Gastroesophageal sphincter (tissue), 4 donors: Measurements from ENCODE around the gene ESRRA. TPM values are rescaled to one million over a fixed set of nuclear protein-coding genes. Genes with fewer than 3 reads are reported as not detected.

ENCODE experiments used
- ATAC-seq: fragments of 150-250 bp; one replicate; pipeline ENCODE4 v1.9.1; 2016; ENCODE audit warnings: mild to moderate bottlenecking, moderate library complexity
- H3K27ac ChIP-seq, 4 donors: fragments of 200-600 bp; sonication (generic) in 3 of 4; 1 replicate in 3 of 4; 2 replicates in 1 of 4; pipeline ENCODE4 v1.5.1; 2016 to 2019
- H3K27me3 ChIP-seq: fragments of 200-600 bp; sonication (generic); one replicate; pipeline ENCODE4 v1.5.1; 2019
- H3K36me3 ChIP-seq, 2 donors: fragments of 200-600 bp; sonication (generic); one replicate each; pipeline ENCODE4 v1.5.1; 2019; ENCODE audit warnings: control low read depth in 1 of 2
- H3K4me1 ChIP-seq, 3 donors: fragments of 200-600 bp; sonication (generic); 1 replicate in 2 of 3; 2 replicates in 1 of 3; pipeline ENCODE4 v1.5.1; 2016 to 2019; ENCODE audit warnings: control low read depth in 2 of 3
- H3K4me3 ChIP-seq, 2 donors: fragments of 200-600 bp; sonication (generic); one replicate each; pipeline ENCODE4 v1.5.1; 2019; ENCODE audit warnings: mild to moderate bottlenecking in 1 of 2, moderate library complexity in 1 of 2
- H3K9me3 ChIP-seq, 3 donors: fragments of 200-600 bp; sonication (generic); one replicate each; pipeline ENCODE4 v1.5.1; 2017 to 2019; ENCODE audit warnings: control low read depth in 2 of 3
- CTCF ChIP-seq, 4 experiments: fragments of 200-600 bp in 2 of 4; fragments of 450-650 bp in 2 of 4; sonication (generic) in 1 of 4; IDR thresholded peaks; one replicate each; pipeline ENCODE4 v1.5.1; 2017 to 2019; ENCODE audit warnings: antibody characterized with exemption in 4 of 4, mild to moderate bottlenecking in 2 of 4, moderate library complexity in 2 of 4
- EP300 ChIP-seq: sonication (generic); formaldehyde crosslinking; IDR thresholded peaks from one replicate; pipeline ENCODE4 v1.6.1; 2017; ENCODE audit warnings: antibody characterized with exemption, mild to moderate bottlenecking
- POLR2A ChIP-seq, 2 donors: fragments of 450-650 bp; IDR thresholded peaks; one replicate each; pipeline ENCODE4 v1.6.1; 2017; ENCODE audit warnings: antibody characterized with exemption in 2 of 2, mild to moderate bottlenecking in 2 of 2, moderate library complexity in 1 of 2
- POLR2AphosphoS5 ChIP-seq: sonication (generic); formaldehyde crosslinking; IDR thresholded peaks from one replicate; pipeline ENCODE4 v1.6.1; 2017; ENCODE audit warnings: antibody characterized with exemption
- WGBS, 2 donors: methylation state at CpG; one replicate each; pipeline ENCODE4 v1.1.5; 2018; ENCODE audit warnings: low coverage in 1 of 2; 5-methylcytosine and 5-hydroxymethylcytosine counted together
- total RNA-seq, 4 donors: library from RNA; depleted of rRNA; stranded (reverse); fragments of >200 nt; gene quantifications; one replicate each; pipeline ENCODE4 v1.1.0, GENCODE V29; 2016

Gene ESRRA
- total RNA-seq: 10 to 100 TPM; 39.8 to 77.1 (median 71.2) TPM

GRCh38 chr11:64305075-64305690 is at the start of gene ESRRA:
ESRRA (plus strand) TSS chr11:64305524; CDS start chr11:64307180, 1,656 bp downstream.
- peaks cover 31% of the 10 kb centered on the region for H3K27me3 ChIP-seq
- peaks cover 0 to 7% of the 10 kb centered on the region in 2 donors for H3K36me3 ChIP-seq
- TF ChIP-seq POLR2AphosphoS5: peak; percentile 63
- peak; percentile 46 to 67 for TF ChIP-seq POLR2A (IDR thresholded peaks at IDR 0.05)
- TF ChIP-seq EP300: no peak
- H3K4me3 ChIP-seq: peak within 1 kb of the TSS; percentile 68 to 85
- peak within 1 kb of the TSS; percentile 88 to 96 (median 94) for H3K27ac ChIP-seq
- no peaks in the 10 kb centered on the region for H3K9me3 ChIP-seq
- peak; percentile 88 for ATAC-seq
- peaks cover 0 to 60% (median 21%) of the 10 kb centered on the region in 3 donors for H3K4me1 ChIP-seq
- WGBS, 2 donors: 0% methylated on average over 4 of the region's 81 CpGs; no CpG with 5 or more reads in 1 of the 2 donors

DNA sequence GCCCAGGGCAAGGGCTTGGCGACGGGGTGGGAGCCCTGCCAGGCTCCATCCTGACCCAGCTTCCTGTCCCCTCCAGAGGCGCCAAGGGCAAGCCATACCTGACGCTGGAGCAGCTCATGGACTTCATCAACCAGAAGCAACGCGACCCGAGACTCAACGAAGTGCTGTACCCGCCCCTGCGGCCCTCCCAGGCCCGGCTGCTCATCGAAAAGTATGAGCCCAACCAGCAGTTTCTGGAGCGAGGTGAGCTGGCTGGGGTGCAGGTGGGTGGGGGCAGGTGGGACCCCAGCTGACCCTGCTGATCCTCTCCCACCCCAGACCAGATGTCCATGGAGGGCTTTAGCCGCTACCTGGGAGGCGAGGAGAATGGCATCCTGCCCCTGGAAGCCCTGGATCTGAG is 49.0 kb upstream of the ESRRA start:
- ATAC-seq: no peak
- Histone ChIP-seq H3K4me1 (peaks cover 0 to 30% (median 18%) of the 10 kb centered on the region in 3 donors), H3K36me3 (peaks cover 0 to 70% of the 10 kb centered on the region in 2 donors), H3K27me3 (no peaks in the 10 kb centered on the region), H3K27ac (no peak overlapping the region), H3K9me3 (no peaks in the 10 kb centered on the region), H3K4me3 (no peak overlapping the region)
- no CpG with 5 or more reads among the region's 15 CpGs for WGBS, 2 donors
- TF ChIP-seq POLR2AphosphoS5: no peak
- TF ChIP-seq CTCF (IDR thresholded peaks at IDR 0.05): no peak
- no peak for TF ChIP-seq POLR2A (IDR thresholded peaks at IDR 0.05)
- no peak for TF ChIP-seq EP300

GRCh38 chr11:64258356-64258755 is 47.0 kb upstream of the ESRRA start:
- H3K9me3 ChIP-seq: no peaks in the 10 kb centered on the region
- peaks cover 0 to 90% of the 10 kb centered on the region in 2 donors for H3K36me3 ChIP-seq
- H3K27me3 ChIP-seq: no peaks in the 10 kb centered on the region
- TF ChIP-seq POLR2AphosphoS5: no peak
- TF ChIP-seq POLR2A (IDR thresholded peaks at IDR 0.05): no peak
- no peak for TF ChIP-seq CTCF (IDR thresholded peaks at IDR 0.05)
- TF ChIP-seq EP300: no peak
- WGBS, 2 donors: 91% methylated on average over 14 of the region's 24 CpGs; no CpG with 5 or more reads in 1 of the 2 donors
- H3K4me1 ChIP-seq: peaks cover 0 to 11% (median 4%) of the 10 kb centered on the region in 3 donors
- no peak overlapping the region for H3K27ac ChIP-seq
- H3K4me3 ChIP-seq: no peak overlapping the region
- ATAC-seq: no peak

GRCh38 chr11:64258946-64259532 is 46.3 kb upstream of the ESRRA start:
- Histone ChIP-seq H3K36me3 (peaks cover 0 to 97% of the 10 kb centered on the region in 2 donors), H3K4me1 (peaks cover 0 to 4% (median 0%) of the 10 kb centered on the region in 3 donors), H3K27me3 (no peaks in the 10 kb centered on the region), H3K9me3 (no peaks in the 10 kb centered on the region), H3K4me3 (no peak overlapping the region), H3K27ac (no peak overlapping the region)
- 20 to 87% methylated on average over 1 to 7 of the region's 32 CpGs for WGBS, 2 donors
- TF ChIP-seq POLR2AphosphoS5 (no peak), EP300 (no peak), POLR2A (IDR thresholded peaks at IDR 0.05) (no peak), CTCF (IDR thresholded peaks at IDR 0.05) (no peak)
- ATAC-seq: no peak

- peaks cover 0 to 98% of the 10 kb centered on the region in 2 donors for H3K36me3 ChIP-seq
- no peaks in the 10 kb centered on the region for H3K9me3 ChIP-seq
- H3K4me1 ChIP-seq: no peaks in the 10 kb centered on the region
- H3K4me3 ChIP-seq: no peak overlapping the region
- H3K27ac ChIP-seq: no peak overlapping the region
- WGBS, 2 donors: 76 to 93% methylated on average over 2 to 4 of the region's 4 CpGs
- ATAC-seq: no peak
- TF ChIP-seq CTCF (IDR thresholded peaks at IDR 0.05): no peak
- TF ChIP-seq POLR2A (IDR thresholded peaks at IDR 0.05): no peak
- no peak for TF ChIP-seq EP300
- TF ChIP-seq POLR2AphosphoS5: no peak
- no peaks in the 10 kb centered on the region for H3K27me3 ChIP-seq
Observed at GRCh38 chr11:64259533-64260067, 45.7 kb upstream of the ESRRA start.
